GM19351 (cell line): Measurements from ENCODE around the gene CTSF.
"Not testable (repeated sequence)": the region's sequence is repeated elsewhere in the genome, so short reads cannot be mapped to it uniquely, and the experiment has no call there.

ENCODE experiments used
- ATAC-seq: cut with Tn5 transposase; IDR thresholded peaks from one replicate; pipeline ENCODE4 v1.9.1; 2021; ENCODE audit warnings: mild to moderate bottlenecking, moderate library complexity; ENCODE audit not compliant: unreplicated experiment

CTSF gene

DNA sequence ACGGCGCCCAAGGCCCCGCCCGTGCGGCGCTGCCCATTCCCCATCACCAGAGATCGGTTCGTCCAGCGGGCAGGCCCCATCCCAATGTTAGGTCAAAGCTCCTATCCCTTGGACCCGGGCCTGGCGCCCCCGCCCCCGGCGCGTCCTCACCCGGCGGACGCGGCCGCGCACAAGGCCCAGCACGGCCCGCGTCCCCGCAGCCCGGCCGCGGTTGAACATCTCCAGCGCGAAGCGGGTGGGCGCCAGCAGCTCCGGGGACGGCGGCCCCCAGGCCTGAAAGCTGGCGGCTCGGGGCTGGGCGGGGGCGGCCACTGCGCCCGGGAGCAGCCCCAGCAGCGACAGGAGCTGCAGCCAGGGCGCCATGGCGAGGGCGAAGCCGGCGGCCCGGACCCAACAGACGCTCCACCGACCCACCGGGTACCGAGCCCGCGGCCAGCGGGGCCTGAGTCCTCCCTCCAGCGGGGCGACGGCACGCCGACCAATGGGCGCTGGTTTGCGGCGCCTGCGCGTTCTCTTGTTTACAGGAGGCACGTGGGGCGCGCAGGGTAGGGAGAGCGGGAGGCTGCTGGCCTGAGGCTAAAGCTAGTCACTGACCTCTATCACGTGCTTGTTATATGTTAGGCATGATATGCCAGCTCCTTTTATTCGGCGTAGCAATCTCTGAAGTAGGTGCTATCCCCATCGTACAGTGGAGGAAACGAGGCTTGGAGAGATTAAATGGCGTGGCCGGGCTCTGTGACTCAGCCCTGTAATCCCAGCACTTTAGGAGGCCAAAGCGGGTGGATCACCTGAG lies at the start of gene CTSF:
TSS of gene CTSF (minus strand) at position 483 of the 793 bp plus-strand sequence. CDS start at position 363, 120 bp downstream.
- no peak for ATAC-seq

GRCh38 chr11:66617155-66617834 lies 48.9 kb upstream of the CTSF start:
- ATAC-seq = no peak

DNA sequence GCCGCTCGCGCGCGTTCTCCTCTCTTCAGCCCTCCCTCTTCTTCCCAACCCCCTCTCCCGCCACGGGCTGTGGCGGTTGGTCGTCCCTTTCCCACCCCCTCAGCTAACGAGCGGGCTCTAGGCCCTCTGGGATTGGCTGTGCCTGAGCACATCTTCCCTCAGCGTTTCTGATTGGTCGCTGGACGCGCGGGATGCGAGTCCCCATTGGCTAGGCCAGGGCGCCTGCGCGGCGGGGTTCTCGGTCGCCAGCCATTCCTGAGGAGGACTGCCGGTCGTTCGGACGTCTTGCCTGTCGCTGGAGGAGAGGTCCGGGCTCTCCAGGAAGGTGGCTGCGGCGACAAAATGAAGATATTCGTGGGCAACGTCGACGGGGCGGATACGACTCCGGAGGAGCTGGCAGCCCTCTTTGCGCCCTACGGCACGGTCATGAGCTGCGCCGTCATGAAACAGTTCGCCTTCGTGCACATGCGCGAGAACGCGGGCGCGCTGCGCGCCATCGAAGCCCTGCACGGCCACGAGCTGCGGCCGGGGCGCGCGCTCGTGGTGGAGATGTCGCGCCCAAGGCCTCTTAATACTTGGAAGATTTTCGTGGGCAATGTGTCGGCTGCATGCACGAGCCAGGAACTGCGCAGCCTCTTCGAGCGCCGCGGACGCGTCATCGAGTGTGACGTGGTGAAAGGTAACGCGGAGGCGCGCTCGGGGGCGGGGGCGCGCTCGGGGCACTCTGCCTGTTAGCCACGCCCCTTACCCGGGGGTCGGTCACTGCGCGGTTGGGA lies 48.2 kb upstream of the CTSF start, which contains the start of gene RBM14:
TSS of gene RBM14 (plus strand) at position 252 of the 776 bp plus-strand sequence. CDS start at position 343, 91 bp downstream.
- peak; percentile 90 for ATAC-seq

DNA sequence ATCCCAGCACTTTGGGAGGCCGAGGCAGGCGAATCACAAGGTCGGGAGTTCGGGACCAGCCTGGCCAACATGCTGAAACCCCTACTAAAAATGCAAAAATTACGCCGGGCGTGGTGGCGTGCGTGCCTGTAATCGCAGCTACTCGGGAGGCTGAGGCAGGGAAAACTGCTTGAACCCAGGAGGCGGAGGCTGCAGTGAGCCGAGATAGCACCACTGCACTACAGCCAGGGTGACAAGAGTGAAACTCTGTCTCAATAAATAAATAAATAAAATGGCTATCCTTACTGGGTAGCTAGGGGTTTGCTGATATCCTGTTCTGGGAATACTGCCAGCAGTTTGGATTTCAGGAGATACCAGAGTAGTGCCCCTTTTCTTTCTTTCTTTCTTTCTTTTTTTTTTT lies 45.7 kb upstream of the CTSF start:
- ATAC-seq = no peak

DNA sequence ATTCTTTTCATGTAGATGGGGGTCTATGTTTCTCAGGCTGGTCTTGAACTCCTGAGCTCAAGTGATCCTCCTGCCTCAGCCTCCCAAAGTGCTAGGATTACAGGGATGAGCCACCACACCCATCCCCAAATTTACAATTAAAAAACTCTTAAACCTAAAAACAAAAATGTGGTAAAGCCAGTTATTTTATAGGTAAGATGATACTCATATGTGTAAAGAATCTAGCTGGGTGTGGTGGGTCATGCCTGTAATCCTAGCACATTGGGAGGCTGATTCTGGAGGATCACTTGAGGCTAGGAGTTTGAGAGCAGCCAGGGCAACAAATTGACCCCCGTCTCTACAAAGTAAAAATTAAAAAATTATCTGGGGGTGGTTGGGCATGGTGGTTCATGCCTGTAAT lies 44.1 kb upstream of the CTSF start:
- no peak for ATAC-seq

GRCh38 chr11:66609721-66610617 lies 41.6 kb upstream of the CTSF start:
- ATAC-seq = no peak

DNA sequence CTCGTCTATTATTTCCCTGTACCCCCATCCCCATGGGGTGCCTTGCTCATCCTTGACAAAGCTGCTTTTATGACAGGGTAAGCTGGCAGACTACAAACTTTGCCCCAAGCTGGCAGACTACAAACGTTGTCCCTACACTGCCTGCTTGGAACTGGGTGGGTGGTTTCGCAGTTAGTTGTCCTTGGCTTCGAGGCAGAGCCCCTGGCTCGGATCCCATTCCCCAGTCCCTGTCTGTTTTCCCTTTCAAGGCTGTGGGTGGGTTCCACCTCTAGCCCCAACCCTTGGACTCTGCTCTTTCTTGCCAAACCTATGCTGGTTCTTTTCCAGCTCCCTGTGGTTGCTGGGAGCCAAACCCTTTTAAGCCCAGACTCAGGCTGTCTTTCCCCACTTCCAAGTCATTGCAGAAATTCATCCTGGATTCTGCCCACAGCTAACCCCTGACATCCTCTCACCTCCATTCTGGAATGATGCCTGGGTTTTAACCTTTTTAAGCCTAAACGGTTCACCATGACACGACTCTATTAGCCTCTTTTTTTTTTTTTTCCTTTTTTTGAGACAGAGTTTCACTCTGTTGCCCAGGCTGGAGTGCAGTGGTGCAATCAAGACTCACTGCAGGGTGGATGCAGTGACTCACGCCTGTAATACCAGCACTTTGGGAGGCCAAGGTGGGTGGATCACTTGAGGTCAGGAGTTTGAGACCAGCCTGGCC lies 38.9 kb upstream of the CTSF start:
- no peak for ATAC-seq

- ATAC-seq = not testable (repeated sequence)
Measured at GRCh38 chr11:66606608-66607007, 38.2 kb upstream of the CTSF start.

DNA sequence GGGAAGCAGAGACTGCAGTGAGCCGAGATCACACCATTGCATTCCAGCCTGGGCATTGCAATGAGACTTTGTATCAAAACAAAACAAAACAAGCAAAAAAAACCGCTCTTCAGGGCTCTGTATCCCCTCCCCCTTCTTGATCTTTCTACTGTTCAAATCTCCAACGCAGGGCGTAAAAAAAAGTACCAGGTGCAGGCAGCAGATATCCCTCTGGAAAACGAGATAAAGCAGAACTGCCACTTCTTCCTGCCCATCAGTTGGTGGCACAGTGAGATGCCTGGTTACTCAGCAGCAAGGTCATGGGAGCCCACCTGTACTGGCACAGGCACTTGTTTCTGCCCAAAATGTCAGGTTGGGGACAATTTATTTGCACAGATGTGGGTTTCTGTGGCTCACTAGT lies 35.7 kb upstream of the CTSF start:
- ATAC-seq = no peak

DNA sequence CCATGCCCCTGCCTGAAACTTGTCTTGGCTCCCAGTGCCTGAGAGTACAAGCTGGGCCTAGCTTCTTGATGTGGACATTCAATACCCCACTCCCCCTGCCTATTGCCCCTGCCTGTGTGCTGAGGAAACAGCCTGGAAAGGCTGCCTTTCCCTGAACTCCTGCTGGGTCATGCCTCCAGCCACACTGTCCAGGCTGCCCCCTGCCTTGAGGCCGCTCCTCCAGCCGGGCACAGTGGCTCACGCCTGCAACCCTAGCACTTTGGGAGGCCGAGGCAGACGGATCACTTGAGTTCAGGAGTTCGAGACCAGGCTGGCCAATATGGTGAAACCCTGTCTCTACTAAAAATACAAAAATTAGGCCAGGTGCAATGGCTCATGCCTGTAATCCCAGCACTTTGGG lies 34.7 kb upstream of the CTSF start:
- no peak for ATAC-seq

DNA sequence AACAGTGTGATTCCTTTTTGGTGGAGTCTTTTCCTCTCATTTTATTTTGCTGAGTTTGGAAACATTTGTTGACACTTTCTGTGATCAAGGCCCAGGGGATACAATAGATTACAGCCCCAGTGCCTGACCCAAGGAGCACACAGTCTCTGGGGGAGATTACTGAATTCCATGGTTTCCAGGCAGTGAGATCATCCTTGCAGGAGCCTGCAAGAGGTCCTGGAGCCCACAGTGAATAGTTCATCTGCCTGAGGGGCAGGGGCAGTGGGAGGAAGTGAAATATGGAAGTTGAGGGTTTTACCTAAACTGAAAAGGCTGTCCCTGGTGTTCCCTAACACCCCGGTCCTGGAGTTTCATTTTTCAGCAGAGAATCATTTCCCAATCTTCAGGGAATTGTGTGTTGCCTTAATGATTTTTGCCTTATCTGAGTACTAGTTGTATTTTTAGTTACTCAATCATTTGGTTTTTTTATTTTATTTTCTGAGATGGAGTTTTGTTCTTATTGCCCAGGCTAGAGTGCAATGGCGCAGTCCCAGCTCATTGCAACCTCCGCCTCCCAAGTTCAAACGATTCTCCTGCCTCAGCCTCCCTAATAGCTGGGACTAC lies 32.3 kb upstream of the CTSF start:
- ATAC-seq = no peak

DNA sequence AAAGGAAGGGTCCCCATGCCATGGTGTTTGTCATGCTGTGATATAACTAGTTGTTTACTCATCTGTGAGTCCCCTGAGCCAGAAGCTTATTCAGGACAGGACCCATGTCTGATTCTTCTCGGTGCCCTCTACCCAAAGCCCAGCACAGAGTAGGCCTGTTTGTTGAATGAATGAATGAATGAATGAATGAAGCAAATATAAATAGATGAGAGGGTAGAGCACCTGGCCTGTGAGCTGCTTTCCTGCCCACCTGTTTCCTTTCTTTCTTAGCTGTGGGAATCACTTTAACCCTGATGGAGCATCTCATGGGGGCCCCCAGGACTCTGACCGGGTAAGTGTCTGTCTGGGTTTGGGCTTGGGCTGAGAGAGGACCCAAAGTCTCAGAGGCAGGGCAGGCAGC lies 31.8 kb upstream of the CTSF start:
- ATAC-seq = no peak

- ATAC-seq = no peak
Measured at GRCh38 chr11:66598993-66599392, 30.6 kb upstream of the CTSF start.

GRCh38 chr11:66595245-66595904 lies 27.0 kb upstream of the CTSF start:
- ATAC-seq = no peak

DNA sequence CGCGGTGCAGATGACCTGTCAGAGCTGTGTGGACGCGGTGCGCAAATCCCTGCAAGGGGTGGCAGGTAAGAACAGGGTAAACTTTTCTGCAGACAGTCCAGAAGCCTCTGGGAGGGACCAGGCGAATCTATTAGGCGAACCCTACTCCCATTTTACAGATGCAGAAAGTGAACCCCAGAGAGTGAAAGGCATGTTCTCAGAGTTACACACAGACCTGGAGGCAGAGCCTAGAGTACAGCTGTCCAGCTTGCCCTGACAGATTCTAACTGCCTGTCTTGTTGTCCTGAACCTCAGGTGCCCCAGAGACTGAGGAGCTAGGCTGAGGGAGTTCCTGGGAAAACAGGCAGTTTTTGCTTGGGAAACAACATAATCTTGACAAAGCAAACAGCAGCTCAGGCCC lies 25.2 kb upstream of the CTSF start:
- ATAC-seq = no peak

- ATAC-seq = no peak
Measured at GRCh38 chr11:66593303-66593635, 24.9 kb upstream of the CTSF start.

DNA sequence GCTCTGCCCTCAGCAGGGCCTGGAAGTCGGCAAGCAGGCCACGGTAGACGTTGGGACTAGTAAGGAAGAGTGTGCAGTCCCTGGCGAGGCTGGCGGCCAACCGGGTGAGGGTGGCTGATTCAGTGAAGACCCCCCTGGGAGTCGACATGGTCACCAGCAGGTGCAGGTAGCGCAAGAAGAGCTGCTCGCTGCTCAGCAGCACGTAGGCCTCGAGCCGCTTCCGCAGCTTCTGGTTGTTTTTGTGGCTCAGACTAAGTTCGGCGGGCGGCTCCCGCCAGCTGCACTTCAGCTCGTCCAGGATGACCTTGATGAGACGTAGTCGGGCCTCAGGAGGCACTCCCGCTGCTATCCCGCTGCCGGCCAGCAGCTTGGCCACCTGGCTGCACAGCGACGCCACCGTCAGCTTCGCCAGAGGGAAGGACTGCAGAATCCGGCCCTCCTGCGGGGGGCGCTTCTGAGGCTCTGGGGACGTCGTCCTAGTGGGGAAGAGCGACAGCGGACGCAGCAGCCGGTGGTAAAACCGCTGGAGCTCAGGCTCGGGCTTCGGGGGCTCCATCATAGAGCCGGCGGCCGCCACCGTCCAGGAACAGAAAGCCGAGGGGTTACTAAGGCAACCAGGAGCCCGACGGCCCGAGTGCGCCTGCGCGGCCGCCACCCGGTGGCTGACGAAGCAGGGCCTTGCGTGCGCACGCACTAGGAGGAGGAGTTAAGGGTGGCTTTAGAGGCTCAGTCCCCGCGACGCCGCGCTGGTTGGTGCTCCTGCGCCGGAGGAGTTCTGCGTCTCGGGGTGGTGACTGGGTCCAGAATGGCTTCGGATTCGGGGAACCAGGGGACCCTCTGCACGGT lies 24.3 kb upstream of the CTSF start, which contains the start of the genes CCDC87 and CCS:
TSS of gene CCDC87 (minus strand) at position 607 of the 846 bp plus-strand sequence. CDS start at position 559, 48 bp downstream.
TSS of gene CCS (plus strand) at position 729 of the 846 bp plus-strand sequence. CDS start at position 806, 77 bp downstream.
- peak; percentile 89 for ATAC-seq

DNA sequence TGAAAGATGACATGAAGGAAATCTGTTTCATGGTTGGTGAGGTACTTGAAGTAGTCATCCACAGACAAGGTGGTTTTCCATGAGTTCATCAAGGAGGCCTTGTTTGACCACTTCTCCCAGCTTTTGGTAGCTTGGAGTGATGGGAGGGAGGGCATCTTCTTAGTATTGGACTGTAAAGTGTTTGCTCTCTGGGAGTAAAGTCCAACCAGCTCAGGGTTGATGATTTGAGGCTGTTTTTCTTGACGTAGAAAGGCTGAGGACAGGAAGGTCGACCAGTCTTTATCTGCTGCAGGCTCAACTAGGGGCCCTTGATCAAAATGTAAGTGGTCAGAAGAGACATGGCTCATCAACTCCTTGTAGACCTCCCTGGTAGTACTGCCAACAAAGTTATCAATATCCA lies 22.8 kb upstream of the CTSF start:
- no peak for ATAC-seq
